HCT116 (cell line): ENCODE data around the gene FGF10. TPM values are rescaled to one million over a fixed set of nuclear protein-coding genes. Genes with fewer than 3 reads are reported as not detected.

Experiments
- ATAC-seq: fragments of 200-7000 bp; cut with Tn5 transposase; 2 replicates; pipeline ENCODE4 v1.9.1; 2020; ENCODE audit warnings: mild to moderate bottlenecking, moderate library complexity
- BruUV-seq: library from RNA; stranded (reverse); fragments of 400-500 nt; replicated peaks from 2 replicates; lab custom pipeline; 2021; lab: Mats Ljungman, UMichigan
- CTCF ChIA-PET: fragments of 300-600 bp; sonication (Branson Sonifier 250); formaldehyde crosslinking; loops from one replicate; lab custom pipeline; 2021; ENCODE audit warnings: antibody characterized with exemption; lab: Charles Lee
- POLR2A ChIA-PET: fragments of 300-600, 350-600 bp; sonication (Branson Sonifier 250); formaldehyde crosslinking; loops from one replicate; lab custom pipeline; 2021; ENCODE audit warnings: antibody characterized with exemption; lab: Charles Lee
- RAD21 ChIA-PET, 2 experiments: fragments of 300-600 bp; sonication (Branson Sonifier 250); formaldehyde crosslinking; loops; one replicate each; lab custom pipeline; 2023; ENCODE audit warnings: low total read pairs in 2 of 2; ENCODE audit not compliant: uncharacterized antibody in 2 of 2, unreplicated experiment in 2 of 2, low non-redundant PET in 1 of 2; lab: Charles Lee
- DNase-seq: peaks from one replicate; pipeline ENCODE4 v3.0.0-alpha.2; 2010; ENCODE audit warnings: low read depth, low spot score
- H2AFZ ChIP-seq: fragments of 200-600 bp; shearing (Covaris generic), sonication (generic); 2 replicates; pipeline ENCODE4 v1.6.1; 2017; ENCODE audit warnings: low read depth, mixed run types, mixed read lengths, antibody characterized with exemption, low read length; ENCODE audit not compliant: poor library complexity, severe bottlenecking
- H3K27ac ChIP-seq: 2 replicates; pipeline ENCODE4 v1.5.1; 2012; ENCODE audit warnings: low read depth, low read length
- H3K27me3 ChIP-seq: fragments of 200-600 bp; sonication (generic); 2 replicates; pipeline ENCODE4 v1.6.1; 2016; ENCODE audit warnings: mixed run types, low read length, mixed read lengths; ENCODE audit not compliant: insufficient read depth
- H3K36me3 ChIP-seq, 2 experiments: fragments of 200-500 bp in 1 of 2; fragments of 200-600 bp in 1 of 2; sonication (Bioruptor generic) in 1 of 2; sonication (generic) in 1 of 2; 2 replicates each; pipeline versions ENCODE4 v1.5.1 to v1.6.1; 2014 to 2016; ENCODE audit warnings: low read length in 2 of 2, inconsistent platforms in 1 of 2, mixed read lengths in 1 of 2, mixed run types in 1 of 2; ENCODE audit not compliant: insufficient read depth in 2 of 2, control insufficient read depth in 1 of 2
- H3K4me1 ChIP-seq, 2 experiments: fragments of 200-600 bp in 1 of 2; sonication (generic) in 1 of 2; 2 replicates each; pipeline versions ENCODE4 v1.5.1 to v1.6.1; 2012 to 2017; ENCODE audit warnings: low read length in 2 of 2, inconsistent platforms in 1 of 2, mild to moderate bottlenecking in 1 of 2, mixed read lengths in 1 of 2, mixed run types in 1 of 2, moderate library complexity in 1 of 2; ENCODE audit not compliant: insufficient read depth in 2 of 2, control insufficient read depth in 1 of 2
- H3K4me2 ChIP-seq: fragments of 200-600 bp; sonication (generic); 2 replicates; pipeline ENCODE4 v1.6.1; 2017; ENCODE audit warnings: mixed run types, low read length, mixed read lengths
- H3K4me3 ChIP-seq, 2 experiments: fragments of 200-600 bp in 1 of 2; sonication (generic) in 1 of 2; replicated peaks in 1 of 2; 2 replicates each; pipeline ENCODE4 v1.5.1; 2011 to 2016; ENCODE audit warnings: low read length in 2 of 2, control low read depth in 1 of 2, low read depth in 1 of 2, mild to moderate bottlenecking in 1 of 2, mixed read lengths in 1 of 2, mixed run types in 1 of 2
- H3K79me2 ChIP-seq: fragments of 200-600 bp; sonication (generic); 2 replicates; pipeline ENCODE4 v1.6.1; 2017; ENCODE audit warnings: mild to moderate bottlenecking, mixed run types, low read length, moderate library complexity, mixed read lengths; ENCODE audit not compliant: insufficient read depth
- H3K9ac ChIP-seq: fragments of 200-600 bp; sonication (generic); 2 replicates; pipeline ENCODE4 v1.6.1; 2016; ENCODE audit warnings: low read length, mixed read lengths
- H3K9me2 ChIP-seq: fragments of 200-600 bp; sonication (generic), shearing (Covaris generic); 2 replicates; pipeline ENCODE4 v1.6.1; 2017; ENCODE audit warnings: mixed run types, mild to moderate bottlenecking, moderate library complexity; ENCODE audit not compliant: insufficient read depth
- H3K9me3 ChIP-seq, 2 experiments: fragments of 200-500 bp in 1 of 2; fragments of 200-600 bp in 1 of 2; sonication (Bioruptor generic) in 1 of 2; sonication (generic) in 1 of 2; 2 replicates each; pipeline ENCODE4 v1.6.1; 2014 to 2017; ENCODE audit warnings: low read length in 2 of 2, mixed read lengths in 2 of 2, inconsistent platforms in 1 of 2, low read depth in 1 of 2, mild to moderate bottlenecking in 1 of 2, mixed run types in 1 of 2, moderate library complexity in 1 of 2; ENCODE audit not compliant: control insufficient read depth in 1 of 2, insufficient read depth in 1 of 2
- H4K20me1 ChIP-seq: fragments of 200-600 bp; sonication (generic), shearing (Covaris generic); 2 replicates; pipeline ENCODE4 v1.6.1; 2017; ENCODE audit warnings: mixed run types, mild to moderate bottlenecking, moderate library complexity; ENCODE audit not compliant: insufficient read depth
- ATF3 ChIP-seq: IDR thresholded peaks from 2 replicates; pipeline ENCODE4 v1.6.1; 2012
- CEBPB ChIP-seq: IDR thresholded peaks from 2 replicates; pipeline ENCODE4 v1.6.1; 2012; ENCODE audit warnings: low read depth
- EZH2phosphoT487 ChIP-seq: fragments of 200-600 bp; IDR thresholded peaks from 2 replicates; pipeline ENCODE4 v1.6.1; 2018; ENCODE audit warnings: antibody characterized with exemption, borderline replicate concordance
- JUND ChIP-seq: IDR thresholded peaks from 2 replicates; pipeline ENCODE4 v1.6.1; 2012
- MAX ChIP-seq: IDR thresholded peaks from 2 replicates; pipeline ENCODE4 v1.6.1; 2012
- POLR2AphosphoS5 ChIP-seq: IDR thresholded peaks from 2 replicates; pipeline ENCODE4 v1.6.1; 2011; ENCODE audit warnings: mild to moderate bottlenecking, low read depth, low read length, moderate library complexity
- RAD21 ChIP-seq: IDR thresholded peaks from 2 replicates; pipeline ENCODE4 v1.6.1; 2012; ENCODE audit warnings: low read depth, mild to moderate bottlenecking
- REST ChIP-seq: IDR thresholded peaks from 2 replicates; pipeline ENCODE4 v1.6.1; 2012; ENCODE audit warnings: low read depth
- SIN3A ChIP-seq: IDR thresholded peaks from 2 replicates; pipeline ENCODE4 v1.6.1; 2012; ENCODE audit warnings: low read depth
- SP1 ChIP-seq: IDR thresholded peaks from 2 replicates; pipeline ENCODE4 v1.6.1; 2012; ENCODE audit warnings: low read depth
- ZBTB33 ChIP-seq: IDR thresholded peaks from 2 replicates; pipeline ENCODE4 v1.6.1; 2011; ENCODE audit warnings: mild to moderate bottlenecking, low read length, moderate library complexity; ENCODE audit not compliant: insufficient replicate concordance; ENCODE audit errors: extremely low read depth
- ZFX ChIP-seq: fragments of 450-650 bp; IDR thresholded peaks from 2 replicates; pipeline ENCODE4 v1.6.1; 2017
- intact Hi-C: fragments of 100-400 bp; cut with micrococcal nuclease; formaldehyde crosslinking; loops from 2 replicates; pipeline ENCODE4 v1.10.0; 2022
- total RNA-seq: library from RNA; stranded (reverse); gene quantifications from one replicate; pipeline ENCODE4 v1.2.1, GENCODE V29; 2021; ENCODE audit not compliant: unreplicated experiment

FGF10 gene
- total RNA-seq, 1 experiment from 2014 or later: not detected

- BruUV-seq: no TSS peak
- intact Hi-C loops: no loop called here
Observed at GRCh38 chr5:44364097-44364496, 25.1 kb downstream of the FGF10 start.

More at GRCh38 chr5:44364097-44364496, 25.1 kb downstream of the FGF10 start:
- no peak overlapping the region for H3K4me3 ChIP-seq
- ChIA-PET CTCF (no interaction called here), POLR2A (no interaction called here), RAD21 (no interaction called here)
- no peaks in the 10 kb centered on the region for H3K4me1 ChIP-seq
- no peak overlapping the region for H3K9ac ChIP-seq
- no peaks in the 10 kb centered on the region for H3K36me3 ChIP-seq
- no peak for ATAC-seq
- no peaks in the 10 kb centered on the region for H3K27me3 ChIP-seq
- no peak overlapping the region for H3K4me2 ChIP-seq
- no peaks in the 10 kb centered on the region for H3K9me3 ChIP-seq
- H4K20me1 ChIP-seq: no peaks in the 10 kb centered on the region
- no peak overlapping the region for H2AFZ ChIP-seq
- TF ChIP-seq MAX (no peak), REST (no peak), EZH2phosphoT487 (no peak), SP1 (no peak), POLR2AphosphoS5 (no peak), CEBPB (no peak), JUND (no peak), ATF3 (no peak), ZFX (no peak), ZBTB33 (no peak), RAD21 (no peak), SIN3A (no peak)
- H3K79me2 ChIP-seq: no peaks in the 10 kb centered on the region
- no peak for DNase-seq
- H3K27ac ChIP-seq: no peak overlapping the region
- no peaks in the 10 kb centered on the region for H3K9me2 ChIP-seq
